ENCODE data around the gene C1orf56.

- TF ChIP-seq, protein P1, sequence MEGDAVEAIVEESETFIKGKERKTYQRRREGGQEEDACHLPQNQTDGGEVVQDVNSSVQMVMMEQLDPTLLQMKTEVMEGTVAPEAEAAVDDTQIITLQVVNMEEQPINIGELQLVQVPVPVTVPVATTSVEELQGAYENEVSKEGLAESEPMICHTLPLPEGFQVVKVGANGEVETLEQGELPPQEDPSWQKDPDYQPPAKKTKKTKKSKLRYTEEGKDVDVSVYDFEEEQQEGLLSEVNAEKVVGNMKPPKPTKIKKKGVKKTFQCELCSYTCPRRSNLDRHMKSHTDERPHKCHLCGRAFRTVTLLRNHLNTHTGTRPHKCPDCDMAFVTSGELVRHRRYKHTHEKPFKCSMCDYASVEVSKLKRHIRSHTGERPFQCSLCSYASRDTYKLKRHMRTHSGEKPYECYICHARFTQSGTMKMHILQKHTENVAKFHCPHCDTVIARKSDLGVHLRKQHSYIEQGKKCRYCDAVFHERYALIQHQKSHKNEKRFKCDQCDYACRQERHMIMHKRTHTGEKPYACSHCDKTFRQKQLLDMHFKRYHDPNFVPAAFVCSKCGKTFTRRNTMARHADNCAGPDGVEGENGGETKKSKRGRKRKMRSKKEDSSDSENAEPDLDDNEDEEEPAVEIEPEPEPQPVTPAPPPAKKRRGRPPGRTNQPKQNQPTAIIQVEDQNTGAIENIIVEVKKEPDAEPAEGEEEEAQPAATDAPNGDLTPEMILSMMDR (IDR thresholded peaks at IDR 0.05; ENCODE audit: extremely low read depth in 1 of 2, insufficient read depth in 1 of 2, low read depth in 1 of 2, low read length in 2 of 2) = no peak
- TF ChIP-seq MAX (IDR thresholded peaks at IDR 0.05; ENCODE audit: insufficient read depth, insufficient read length) (no peak), JUN (IDR thresholded peaks at IDR 0.05; ENCODE audit: borderline replicate concordance, insufficient read depth, insufficient read length, low read depth) (no peak), POLR2A (IDR thresholded peaks at IDR 0.05; ENCODE audit: low read depth, low read length) (no peak), EZH2 (IDR thresholded peaks at IDR 0.05; ENCODE audit: borderline replicate concordance, low read depth, low read length, severe bottlenecking) (no peak)
Observed at GRCh38 chr1:151067185-151067584, 19.6 kb downstream of the C1orf56 start.

Data from endothelial cell of umbilical vein (primary cell).